HG03064 (cell line): ENCODE data around the gene TRAFD1.

Experiments
- ATAC-seq: cut with Tn5 transposase; IDR thresholded peaks from one replicate; pipeline ENCODE4 v1.9.1; 2021; ENCODE audit warnings: low read depth; ENCODE audit not compliant: unreplicated experiment

Gene TRAFD1

GRCh38 chr12:112194601-112195247 is 69.4 kb downstream of the TRAFD1 start:
- ATAC-seq = no peak

- no peak for ATAC-seq
Observed at GRCh38 chr12:112196196-112196875, 71.0 kb downstream of the TRAFD1 start.

- ATAC-seq = no peak
Observed at GRCh38 chr12:112198120-112198733, 72.9 kb downstream of the TRAFD1 start.

GRCh38 chr12:112199136-112199535 is 73.8 kb downstream of the TRAFD1 start:
- no peak for ATAC-seq
